ENCODE results near the gene PGAM2.
"Not testable (repeated sequence)": the region's sequence is repeated elsewhere in the genome, so short reads cannot be mapped to it uniquely, and the experiment has no call there.

Gene PGAM2

GRCh38 chr7:44050121-44050914 is 15.0 kb downstream of the PGAM2 start:
- DNase-seq (ENCODE audit: low spot score) = no peak

DNA sequence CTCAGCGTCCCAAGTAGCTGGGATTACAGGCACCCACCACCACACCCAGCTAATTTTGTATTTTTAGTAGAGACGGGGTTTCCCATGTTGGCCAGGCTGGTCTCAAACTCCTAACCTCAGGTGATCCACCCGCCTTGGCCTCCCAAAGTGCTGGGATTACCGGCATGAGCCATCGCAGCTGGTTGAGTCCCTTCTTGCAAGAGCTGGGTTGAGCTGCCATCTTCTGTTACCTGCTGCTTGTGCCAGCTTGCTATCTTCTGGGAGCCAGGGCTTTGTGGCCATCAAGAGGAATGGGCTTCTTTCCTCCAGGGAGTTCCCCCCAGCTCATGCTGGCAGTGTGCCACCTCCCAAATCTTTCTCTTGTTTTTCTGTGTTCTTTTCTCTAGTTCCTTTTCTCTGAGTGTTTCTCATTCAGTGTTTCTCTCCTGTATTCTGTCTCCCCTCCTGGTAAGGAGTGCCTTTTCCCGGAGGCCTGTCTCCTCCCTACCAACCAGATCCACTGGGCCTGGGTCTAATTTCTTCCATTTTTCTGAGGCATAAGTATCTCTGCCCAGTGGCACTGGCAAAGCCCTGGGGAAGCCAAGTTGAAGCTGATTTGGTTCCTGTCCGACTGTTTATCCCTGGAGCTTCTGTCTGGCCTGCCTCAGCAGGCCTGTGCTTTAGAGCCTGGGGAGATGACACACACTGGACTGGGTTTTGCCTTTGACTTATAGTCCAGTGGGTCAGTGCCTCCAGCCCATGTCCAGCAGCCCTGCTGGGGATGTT is 17.2 kb downstream of the PGAM2 start:
- no peak for DNase-seq (ENCODE audit: low spot score)

DNA sequence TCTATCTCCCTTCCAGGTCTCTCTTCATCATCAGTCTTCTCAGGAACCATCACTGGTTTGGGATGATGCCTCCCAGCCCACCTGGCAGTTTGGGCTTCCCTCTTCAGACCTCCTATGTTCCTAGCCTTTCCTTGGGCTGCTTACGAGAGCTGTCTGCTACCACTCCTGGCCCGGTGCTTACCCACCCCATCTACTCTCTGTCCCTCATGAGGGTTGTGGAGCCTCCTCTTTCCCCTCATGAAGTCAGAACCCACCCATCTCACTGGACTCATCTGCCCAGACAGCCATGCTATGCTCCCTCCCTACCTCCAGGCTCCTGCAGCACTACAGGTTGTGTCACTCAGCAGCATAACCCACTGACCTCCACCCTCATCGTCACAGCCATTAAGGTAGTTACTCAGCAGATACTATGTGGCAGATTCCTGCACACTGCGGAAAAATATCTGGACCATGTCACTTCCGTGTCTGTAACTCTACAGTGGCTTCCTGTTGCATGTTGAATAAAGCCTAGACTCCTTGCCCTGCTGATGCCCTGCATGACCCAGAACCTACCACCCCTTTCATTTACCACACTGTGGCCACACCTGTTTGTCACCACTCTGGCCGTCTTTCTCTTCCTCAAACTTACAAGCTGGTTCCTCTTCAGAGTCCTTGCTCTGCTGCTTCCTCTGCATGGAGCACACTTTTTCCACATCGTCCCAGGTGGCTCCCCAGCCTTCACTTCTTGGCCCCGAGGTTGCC is 18.9 kb downstream of the PGAM2 start:
- DNase-seq (ENCODE audit: low spot score) = peak; percentile 14

- DNase-seq (ENCODE audit: low spot score) = no peak
Observed at GRCh38 chr7:44045226-44046014, 19.9 kb downstream of the PGAM2 start.

- peak; percentile 92 for DNase-seq (ENCODE audit: low spot score)
Observed at GRCh38 chr7:44044315-44045225, 20.8 kb downstream of the PGAM2 start, which contains the start of gene DBNL. TSS of gene DBNL (plus strand) at chr7:44044702. CDS start at chr7:44044738, 36 bp downstream.

GRCh38 chr7:44043902-44044301 is 21.5 kb downstream of the PGAM2 start:
- DNase-seq (ENCODE audit: low spot score) = peak; percentile 6

- DNase-seq (ENCODE audit: low spot score) = no peak
Observed at GRCh38 chr7:44042221-44042620, 23.1 kb downstream of the PGAM2 start.

DNA sequence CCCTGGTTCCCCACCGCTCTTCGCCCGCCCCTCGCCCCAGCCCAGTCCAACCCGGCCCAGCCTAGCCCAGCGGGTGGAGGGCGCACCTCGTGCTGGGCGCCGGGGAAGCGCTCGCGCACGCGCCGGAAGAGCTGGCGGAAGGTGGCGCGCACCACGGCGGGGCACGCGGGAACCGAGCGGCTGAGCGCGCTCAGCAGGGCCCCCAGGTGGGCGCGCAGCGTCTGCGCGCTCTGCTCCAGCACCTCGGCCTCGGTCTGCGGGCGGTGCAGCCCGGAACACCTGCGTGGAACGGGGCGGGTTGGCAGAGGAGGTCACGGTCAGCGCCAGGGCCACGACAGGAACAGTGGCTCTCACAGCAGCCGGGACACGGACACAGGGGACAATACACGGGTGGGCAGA is 24.9 kb downstream of the PGAM2 start:
- not testable (repeated sequence) for DNase-seq (ENCODE audit: low spot score)

GRCh38 chr7:44039800-44040492 is 25.4 kb downstream of the PGAM2 start:
- not testable (repeated sequence) for DNase-seq (ENCODE audit: low spot score)

- DNase-seq (ENCODE audit: low spot score) = peak; percentile 80
Observed at GRCh38 chr7:44038961-44039558, 26.3 kb downstream of the PGAM2 start.

DNA sequence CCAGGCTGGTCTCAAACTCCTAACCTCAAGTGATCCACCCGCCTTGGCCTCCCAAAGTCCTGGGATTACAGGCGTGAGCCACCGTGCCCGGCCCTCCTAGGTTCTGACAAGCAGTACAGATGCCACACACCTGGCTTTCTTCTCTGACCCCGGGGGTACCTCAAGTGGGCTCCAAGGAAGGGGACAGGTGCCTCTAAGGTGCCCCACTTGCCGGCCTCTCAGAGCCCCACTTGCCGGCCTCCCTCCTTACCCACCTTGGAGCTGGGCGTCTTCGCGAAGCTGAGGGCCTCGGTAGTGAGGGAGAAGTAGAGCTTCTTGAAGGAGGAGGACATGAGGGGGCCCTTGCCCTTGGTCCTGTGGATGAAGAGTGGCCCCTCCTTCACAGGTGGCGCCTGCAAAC is 26.8 kb downstream of the PGAM2 start:
- DNase-seq (ENCODE audit: low spot score) = not testable (repeated sequence)

DNA sequence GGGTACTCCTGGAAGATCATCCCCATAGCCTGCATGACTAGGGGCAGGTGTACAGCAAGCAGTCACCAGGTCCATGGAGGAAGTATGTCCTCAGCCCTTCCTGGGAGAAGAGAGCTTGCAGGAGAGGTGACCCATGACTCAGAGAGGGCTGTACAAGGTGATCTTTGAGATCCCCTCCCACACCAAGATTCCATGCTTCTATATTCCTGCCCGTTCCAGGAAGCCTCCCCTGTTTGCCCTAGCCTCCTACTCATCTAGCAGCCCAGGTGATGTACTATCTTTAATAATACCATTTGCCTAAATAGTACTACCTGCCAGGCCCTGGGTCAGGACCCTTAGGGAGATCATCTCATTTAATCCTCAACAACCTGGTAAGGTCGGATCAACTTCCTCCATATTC is 27.4 kb downstream of the PGAM2 start:
- DNase-seq (ENCODE audit: low spot score) = not testable (repeated sequence)

GRCh38 chr7:44036364-44036763 is 29.0 kb downstream of the PGAM2 start:
- not testable (repeated sequence) for DNase-seq (ENCODE audit: low spot score)

DNA sequence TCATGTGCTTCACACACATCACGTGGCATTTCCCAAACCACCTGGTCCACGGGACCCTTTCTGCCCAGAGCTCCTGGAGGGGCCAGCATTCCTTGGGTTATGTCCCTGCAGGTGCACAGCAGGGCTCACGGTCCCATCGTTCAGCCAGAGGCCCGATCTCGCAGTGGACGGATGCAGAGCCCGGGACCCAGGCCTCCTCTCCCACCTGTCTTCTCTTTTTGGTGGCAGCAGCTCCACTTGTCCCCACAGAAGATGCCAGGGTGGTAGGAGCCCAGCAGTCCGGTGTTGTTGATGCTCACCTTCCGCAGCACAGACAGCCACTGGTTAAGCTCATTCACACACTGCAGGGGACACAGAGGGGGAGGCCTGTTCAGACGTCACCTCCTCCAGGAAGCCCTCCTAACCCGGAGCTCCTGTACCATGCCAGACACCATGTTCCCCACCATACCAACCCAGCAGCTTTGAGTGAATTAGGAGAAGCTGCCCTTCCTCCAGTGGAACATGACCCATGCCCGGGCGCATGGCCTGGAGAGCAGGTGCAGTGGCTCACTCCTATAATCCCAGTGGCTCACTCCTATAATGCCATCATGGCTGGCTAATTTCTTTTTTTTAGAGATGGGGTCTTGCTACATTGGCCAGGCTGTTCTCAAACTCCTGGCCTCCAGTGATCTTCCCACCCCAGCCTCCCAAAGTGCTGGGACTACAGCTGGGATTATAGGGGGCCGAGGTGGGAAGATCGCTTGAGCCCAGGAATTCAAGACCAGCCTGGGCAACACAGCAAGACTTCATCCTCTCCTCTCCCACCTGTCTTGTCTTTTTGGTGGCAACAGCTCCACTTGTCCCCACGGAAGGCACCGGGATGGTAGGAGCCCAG is 31.2 kb downstream of the PGAM2 start:
- DNase-seq (ENCODE audit: low spot score) = not testable (repeated sequence)

DNA sequence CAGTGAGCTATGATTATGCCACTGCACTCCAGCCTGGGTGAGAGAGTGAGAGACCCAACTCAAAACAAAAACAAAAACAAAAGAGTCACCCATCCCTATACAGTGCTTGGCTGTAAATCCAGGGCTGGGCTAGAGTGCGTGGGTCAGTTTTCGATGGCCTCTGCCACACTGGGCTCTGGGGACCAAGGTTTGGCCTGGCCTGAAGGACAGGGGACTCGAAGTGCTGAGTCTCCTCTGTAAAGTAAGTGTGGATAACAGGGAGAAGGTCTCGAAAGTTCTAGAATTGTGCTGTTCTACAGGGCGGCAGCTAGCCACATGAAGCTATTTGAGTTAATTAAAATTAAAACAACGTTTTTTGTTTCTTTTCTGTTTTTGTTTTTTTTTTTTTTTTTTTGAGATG is 33.3 kb downstream of the PGAM2 start:
- DNase-seq (ENCODE audit: low spot score) = not testable (repeated sequence)

GRCh38 chr7:44031319-44031718 is 34.0 kb downstream of the PGAM2 start:
- DNase-seq (ENCODE audit: low spot score) = not testable (repeated sequence)

- not testable (repeated sequence) for DNase-seq (ENCODE audit: low spot score)
Observed at GRCh38 chr7:44030029-44030428, 35.3 kb downstream of the PGAM2 start.

DNA sequence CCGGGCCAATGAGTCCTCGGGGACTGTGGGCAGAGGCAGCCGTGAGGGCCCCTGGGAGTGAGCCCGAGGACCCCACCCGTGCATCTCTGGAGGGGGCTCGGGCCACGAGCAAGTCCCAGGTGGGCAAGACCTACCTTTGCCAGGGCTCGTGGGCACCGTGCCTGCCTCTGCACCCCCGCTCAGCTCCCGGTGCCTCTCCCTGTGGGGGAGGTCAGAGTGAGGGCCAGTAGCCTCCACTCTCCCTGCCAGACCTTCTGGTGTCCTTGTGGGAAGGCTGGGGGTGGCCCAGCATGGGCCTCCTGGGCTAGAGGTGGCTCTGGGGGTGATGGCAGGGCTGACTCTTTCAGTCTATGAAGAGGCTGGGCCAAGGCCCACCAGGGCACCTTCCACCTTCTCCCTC is 35.9 kb downstream of the PGAM2 start:
- not testable (repeated sequence) for DNase-seq (ENCODE audit: low spot score)
